ENCODE measurements around the gene OVCA2.

Gene OVCA2

GRCh38 chr17:2025622-2026309 is 16.1 kb upstream of the OVCA2 start:
- ChIA-PET POLR2A (interaction anchor here (0.6 to 3.5 kb wide), 15 partner anchors 14 to 377 kb away, joined by 3 to 19 read pairs (median 4); partner anchors contain the start of genes OVCA2, RPA1 and SMYD4), CTCF (interaction anchor here (0.6 to 12.2 kb wide), 34 partner anchors 12 to 313 kb away, joined by 3 to 145 read pairs (median 4); partner anchors contain the start of genes HIC1 and OVCA2)
- Histone ChIP-seq H3K4me3 (ENCODE audit: low read depth, low read length) (peak overlapping the region; percentile 40), H3K27ac (ENCODE audit: extremely low read depth, low read depth, low read length) (peak overlapping the region; percentile 34; the same call in 1 of the 2 replicates), H3K4me1 (ENCODE audit: control insufficient read depth, insufficient read depth, low read length) (peaks cover 11% of the 10 kb centered on the region), H3K36me3 (ENCODE audit: control insufficient read depth in 2 of 2, insufficient read depth in 1 of 2, low read length in 2 of 2) (no peaks in the 10 kb centered on the region), H3K9me3 (ENCODE audit: control insufficient read depth, insufficient read depth, low read depth, low read length) (no peaks in the 10 kb centered on the region)
- TF ChIP-seq BCL11B (tag by site-specific recombination; IDR thresholded peaks at IDR 0.05; ENCODE audit: low read depth) (no peak), ZNF747 (tag by site-specific recombination; IDR thresholded peaks at IDR 0.05) (no peak), KLF8 (tag by site-specific recombination; IDR thresholded peaks at IDR 0.05) (no peak), ZNF677 (tag by site-specific recombination; IDR thresholded peaks at IDR 0.05) (no peak), ZSCAN16 (tag by site-specific recombination; IDR thresholded peaks at IDR 0.05) (no peak), ZNF600 (tag by site-specific recombination; IDR thresholded peaks at IDR 0.05) (no peak), GLI2 (tag by site-specific recombination; IDR thresholded peaks at IDR 0.05; ENCODE audit: borderline replicate concordance, low read depth) (no peak), ZBTB11 (tag by site-specific recombination; conservative IDR thresholded peaks at IDR 0.05; ENCODE audit: low read depth) (0 out of 2 replicates have a peak, but pooled peaks have one; percentile 24), ZSCAN23 (tag by site-specific recombination; IDR thresholded peaks at IDR 0.05) (no peak), ZNF521 (tag by site-specific recombination; IDR thresholded peaks at IDR 0.05) (no peak), KLF1 (tag by site-specific recombination; IDR thresholded peaks at IDR 0.05) (0 out of 2 replicates have a peak, but pooled peaks have one; percentile 34), ZNF48 (tag by site-specific recombination; IDR thresholded peaks at IDR 0.05) (no peak), ZNF571 (tag by site-specific recombination; IDR thresholded peaks at IDR 0.05) (no peak), ZNF202 (tag by site-specific recombination; IDR thresholded peaks at IDR 0.05; ENCODE audit: borderline replicate concordance) (no peak), SALL2 (tag by site-specific recombination; IDR thresholded peaks at IDR 0.05; ENCODE audit: borderline replicate concordance) (no peak), ZNF175 (tag by site-specific recombination; IDR thresholded peaks at IDR 0.05) (no peak), ZNF792 (tag by site-specific recombination; IDR thresholded peaks at IDR 0.05) (no peak), ZNF626 (tag by site-specific recombination; IDR thresholded peaks at IDR 0.05) (no peak), ZNF112 (tag by site-specific recombination; IDR thresholded peaks at IDR 0.05) (no peak), ZNF658 (tag by site-specific recombination; IDR thresholded peaks at IDR 0.05) (no peak), ZFP69B (tag by site-specific recombination; IDR thresholded peaks at IDR 0.05) (peak; percentile 53; the same call in 1 of the 2 replicates), ZNF155 (tag by site-specific recombination; IDR thresholded peaks at IDR 0.05) (no peak)
- TF ChIP-seq, protein P1, sequence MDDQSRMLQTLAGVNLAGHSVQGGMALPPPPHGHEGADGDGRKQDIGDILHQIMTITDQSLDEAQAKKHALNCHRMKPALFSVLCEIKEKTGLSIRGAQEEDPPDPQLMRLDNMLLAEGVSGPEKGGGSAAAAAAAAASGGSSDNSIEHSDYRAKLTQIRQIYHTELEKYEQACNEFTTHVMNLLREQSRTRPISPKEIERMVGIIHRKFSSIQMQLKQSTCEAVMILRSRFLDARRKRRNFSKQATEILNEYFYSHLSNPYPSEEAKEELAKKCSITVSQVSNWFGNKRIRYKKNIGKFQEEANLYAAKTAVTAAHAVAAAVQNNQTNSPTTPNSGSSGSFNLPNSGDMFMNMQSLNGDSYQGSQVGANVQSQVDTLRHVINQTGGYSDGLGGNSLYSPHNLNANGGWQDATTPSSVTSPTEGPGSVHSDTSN (CRISPR knock-in tag; IDR thresholded peaks at IDR 0.05), result no peak
- TF ChIP-seq, protein P2, sequence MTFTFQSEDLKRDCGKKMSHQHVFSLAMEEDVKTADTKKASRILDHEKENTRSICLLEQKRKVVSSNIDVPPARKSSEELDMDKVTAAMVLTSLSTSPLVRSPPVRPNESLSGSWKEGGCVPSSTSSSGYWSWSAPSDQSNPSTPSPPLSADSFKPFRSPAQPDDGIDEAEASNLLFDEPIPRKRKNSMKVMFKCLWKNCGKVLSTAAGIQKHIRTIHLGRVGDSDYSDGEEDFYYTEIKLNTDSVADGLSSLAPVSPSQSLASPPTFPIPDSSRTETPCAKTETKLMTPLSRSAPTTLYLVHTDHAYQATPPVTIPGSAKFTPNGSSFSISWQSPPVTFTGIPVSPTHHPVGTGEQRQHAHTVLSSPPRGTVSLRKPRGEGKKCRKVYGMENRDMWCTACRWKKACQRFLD (tag by site-specific recombination; IDR thresholded peaks at IDR 0.05), result no peak
- TF ChIP-seq, protein P3, sequence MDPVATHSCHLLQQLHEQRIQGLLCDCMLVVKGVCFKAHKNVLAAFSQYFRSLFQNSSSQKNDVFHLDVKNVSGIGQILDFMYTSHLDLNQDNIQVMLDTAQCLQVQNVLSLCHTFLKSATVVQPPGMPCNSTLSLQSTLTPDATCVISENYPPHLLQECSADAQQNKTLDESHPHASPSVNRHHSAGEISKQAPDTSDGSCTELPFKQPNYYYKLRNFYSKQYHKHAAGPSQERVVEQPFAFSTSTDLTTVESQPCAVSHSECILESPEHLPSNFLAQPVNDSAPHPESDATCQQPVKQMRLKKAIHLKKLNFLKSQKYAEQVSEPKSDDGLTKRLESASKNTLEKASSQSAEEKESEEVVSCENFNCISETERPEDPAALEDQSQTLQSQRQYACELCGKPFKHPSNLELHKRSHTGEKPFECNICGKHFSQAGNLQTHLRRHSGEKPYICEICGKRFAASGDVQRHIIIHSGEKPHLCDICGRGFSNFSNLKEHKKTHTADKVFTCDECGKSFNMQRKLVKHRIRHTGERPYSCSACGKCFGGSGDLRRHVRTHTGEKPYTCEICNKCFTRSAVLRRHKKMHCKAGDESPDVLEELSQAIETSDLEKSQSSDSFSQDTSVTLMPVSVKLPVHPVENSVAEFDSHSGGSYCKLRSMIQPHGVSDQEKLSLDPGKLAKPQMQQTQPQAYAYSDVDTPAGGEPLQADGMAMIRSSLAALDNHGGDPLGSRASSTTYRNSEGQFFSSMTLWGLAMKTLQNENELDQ (tag by site-specific recombination; IDR thresholded peaks at IDR 0.05; ENCODE audit: low read depth), result no peak
- TF ChIP-seq, protein P4, sequence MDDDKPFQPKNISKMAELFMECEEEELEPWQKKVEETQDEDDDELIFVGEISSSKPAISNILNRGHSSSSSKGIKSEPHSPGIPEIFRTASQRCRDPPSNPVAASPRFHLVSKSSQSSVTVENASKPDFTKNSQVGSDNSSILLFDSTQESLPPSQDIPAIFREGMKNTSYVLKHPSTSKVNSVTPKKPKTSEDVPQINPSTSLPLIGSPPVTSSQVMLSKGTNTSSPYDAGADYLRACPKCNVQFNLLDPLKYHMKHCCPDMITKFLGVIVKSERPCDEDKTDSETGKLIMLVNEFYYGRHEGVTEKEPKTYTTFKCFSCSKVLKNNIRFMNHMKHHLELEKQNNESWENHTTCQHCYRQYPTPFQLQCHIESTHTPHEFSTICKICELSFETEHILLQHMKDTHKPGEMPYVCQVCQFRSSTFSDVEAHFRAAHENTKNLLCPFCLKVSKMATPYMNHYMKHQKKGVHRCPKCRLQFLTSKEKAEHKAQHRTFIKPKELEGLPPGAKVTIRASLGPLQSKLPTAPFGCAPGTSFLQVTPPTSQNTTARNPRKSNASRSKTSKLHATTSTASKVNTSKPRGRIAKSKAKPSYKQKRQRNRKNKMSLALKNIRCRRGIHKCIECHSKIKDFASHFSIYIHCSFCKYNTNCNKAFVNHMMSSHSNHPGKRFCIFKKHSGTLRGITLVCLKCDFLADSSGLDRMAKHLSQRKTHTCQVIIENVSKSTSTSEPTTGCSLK (tag by site-specific recombination; IDR thresholded peaks at IDR 0.05), result no peak
- TF ChIP-seq, protein P5, sequence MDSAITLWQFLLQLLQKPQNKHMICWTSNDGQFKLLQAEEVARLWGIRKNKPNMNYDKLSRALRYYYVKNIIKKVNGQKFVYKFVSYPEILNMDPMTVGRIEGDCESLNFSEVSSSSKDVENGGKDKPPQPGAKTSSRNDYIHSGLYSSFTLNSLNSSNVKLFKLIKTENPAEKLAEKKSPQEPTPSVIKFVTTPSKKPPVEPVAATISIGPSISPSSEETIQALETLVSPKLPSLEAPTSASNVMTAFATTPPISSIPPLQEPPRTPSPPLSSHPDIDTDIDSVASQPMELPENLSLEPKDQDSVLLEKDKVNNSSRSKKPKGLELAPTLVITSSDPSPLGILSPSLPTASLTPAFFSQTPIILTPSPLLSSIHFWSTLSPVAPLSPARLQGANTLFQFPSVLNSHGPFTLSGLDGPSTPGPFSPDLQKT (IDR thresholded peaks at IDR 0.05; ENCODE audit: borderline replicate concordance, low read depth, low read length), result no peak
